T-helper 2 cell treated with Interferon-gamma antibody and Interleukin-4, amounts not matched to agents 100 ng/mL and 5 ng/mL, for 36 hours (primary cell): Measurements from ENCODE around the gene MAP4K2. TPM values are rescaled to one million over a fixed set of nuclear protein-coding genes. Genes with fewer than 3 reads are reported as not detected.
"Not testable (repeated sequence)": the region's sequence is repeated elsewhere in the genome, so short reads cannot be mapped to it uniquely, and the experiment has no call there.

Experiments
- intact Hi-C: fragments of 100-400 bp; cut with micrococcal nuclease; formaldehyde crosslinking; loops from one replicate; pipeline ENCODE4 v1.15.1; 2023
- total RNA-seq: library from RNA; stranded (reverse); gene quantifications from 2 replicates; pipeline ENCODE4 v1.2.3, GENCODE V29; 2022

Gene MAP4K2
- total RNA-seq, 1 donor from 2014 or later: 72.5 TPM

GRCh38 chr11:64839335-64839734 lies 36.3 kb upstream of the MAP4K2 start:
- intact Hi-C loops: no loop called here

GRCh38 chr11:64838600-64839334 lies 35.8 kb upstream of the MAP4K2 start:
- intact Hi-C loops: no loop called here

- intact Hi-C loops: no loop called here
Observed at GRCh38 chr11:64837887-64838351, 34.9 kb upstream of the MAP4K2 start.

- intact Hi-C loops: no loop called here
Observed at GRCh38 chr11:64836448-64837072, 33.5 kb upstream of the MAP4K2 start.

GRCh38 chr11:64835616-64836447 lies 32.8 kb upstream of the MAP4K2 start:
- intact Hi-C loops: no loop called here

GRCh38 chr11:64834723-64835615 lies 32.0 kb upstream of the MAP4K2 start:
- intact Hi-C loops: no loop called here

GRCh38 chr11:64834031-64834722 lies 31.2 kb upstream of the MAP4K2 start:
- intact Hi-C loops: no loop called here

GRCh38 chr11:64833509-64833908 lies 30.5 kb upstream of the MAP4K2 start:
- intact Hi-C loops: no loop called here

- intact Hi-C loops: no loop called here
Observed at GRCh38 chr11:64833198-64833502, 30.1 kb upstream of the MAP4K2 start.

- intact Hi-C loops: no loop called here
Observed at GRCh38 chr11:64832467-64833197, 29.6 kb upstream of the MAP4K2 start.

GRCh38 chr11:64831411-64831891 lies 28.4 kb upstream of the MAP4K2 start:
- intact Hi-C loops: no loop called here

GRCh38 chr11:64829536-64830251 lies 26.7 kb upstream of the MAP4K2 start:
- intact Hi-C loops: no loop called here

GRCh38 chr11:64827451-64827839 lies 24.4 kb upstream of the MAP4K2 start:
- intact Hi-C loops: no loop called here

- intact Hi-C loops: no loop called here
Observed at GRCh38 chr11:64826578-64827450, 23.8 kb upstream of the MAP4K2 start.

GRCh38 chr11:64826062-64826461 lies 23.0 kb upstream of the MAP4K2 start:
- intact Hi-C loops: no loop called here

GRCh38 chr11:64823568-64824119 lies 20.6 kb upstream of the MAP4K2 start:
- intact Hi-C loops: no loop called here

- intact Hi-C loops: no loop called here
Observed at GRCh38 chr11:64817476-64817875, 14.5 kb upstream of the MAP4K2 start.

- intact Hi-C loops: not testable (repeated sequence)
Observed at GRCh38 chr11:64815433-64815832, 12.4 kb upstream of the MAP4K2 start.
